Nephron (organoid): ENCODE measurements around the gene TSSK2.
"Not testable (repeated sequence)": the region's sequence is repeated elsewhere in the genome, so short reads cannot be mapped to it uniquely, and the experiment has no call there.

Experiments used
- H3K27ac Mint-ChIP-seq, 3 experiments: 2 replicates each; pipeline ENCODE4 v1.8.0; 2020; ENCODE audit warnings: mixed read lengths in 3 of 3, mild to moderate bottlenecking in 2 of 3, moderate library complexity in 1 of 3
- H3K27me3 Mint-ChIP-seq: 2 replicates; pipeline ENCODE4 v1.8.0; 2021; ENCODE audit warnings: low read depth, mild to moderate bottlenecking, moderate library complexity, mixed read lengths
- H3K36me3 Mint-ChIP-seq: 2 replicates; pipeline ENCODE4 v1.8.0; 2020; ENCODE audit warnings: low read depth, mixed read lengths
- H3K4me1 Mint-ChIP-seq: 2 replicates; pipeline ENCODE4 v1.8.0; 2020; ENCODE audit warnings: mixed read lengths
- H3K4me3 Mint-ChIP-seq, 3 experiments: 2 replicates each; pipeline ENCODE4 v1.8.0; 2020; ENCODE audit warnings: mild to moderate bottlenecking in 3 of 3, mixed read lengths in 3 of 3, moderate library complexity in 2 of 3
- H3K9me3 Mint-ChIP-seq: 2 replicates; pipeline ENCODE4 v1.8.0; 2020; ENCODE audit warnings: mixed read lengths
- TF ChIP-seq, protein P1 (sequence below), 3 experiments: fragments of 200-600 bp; sonication (generic); IDR thresholded peaks; one replicate each; pipeline ENCODE4 v1.5.0; 2021; ENCODE audit warnings: antibody characterized with exemption in 3 of 3; ENCODE audit not compliant: unreplicated experiment in 3 of 3

TSSK2 gene

DNA sequence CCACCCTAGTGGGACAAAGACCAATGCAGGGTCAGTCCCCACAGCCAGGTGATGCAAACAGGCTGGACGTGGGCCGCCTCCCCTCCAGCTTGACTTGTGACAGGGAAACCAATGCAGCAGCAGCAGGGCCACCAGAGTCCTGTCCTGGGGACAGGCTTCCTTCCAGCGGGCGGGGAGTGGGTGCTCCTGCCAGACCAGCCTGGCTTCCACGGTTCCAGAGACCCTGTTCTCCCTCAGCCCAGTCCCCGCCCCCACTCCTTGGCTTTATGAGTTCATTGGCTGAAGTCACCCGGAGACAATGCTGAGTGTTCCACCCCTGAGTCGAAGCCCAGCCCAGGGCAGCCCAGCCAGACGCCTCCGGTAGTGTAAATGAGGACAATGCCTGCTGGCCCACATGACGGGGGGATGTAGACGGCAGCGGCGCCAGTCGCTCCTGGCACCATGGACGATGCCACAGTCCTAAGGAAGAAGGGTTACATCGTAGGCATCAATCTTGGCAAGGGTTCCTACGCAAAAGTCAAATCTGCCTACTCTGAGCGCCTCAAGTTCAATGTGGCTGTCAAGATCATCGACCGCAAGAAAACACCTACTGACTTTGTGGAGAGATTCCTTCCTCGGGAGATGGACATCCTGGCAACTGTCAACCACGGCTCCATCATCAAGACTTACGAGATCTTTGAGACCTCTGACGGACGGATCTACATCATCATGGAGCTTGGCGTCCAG is at the start of gene TSSK2:
Gene TSSK2 (plus strand): TSS at position 350 of the 726 bp plus-strand sequence. CDS start 92 bp downstream, at position 442.
- peaks cover 3% of the 10 kb centered on the region for H3K27me3 Mint-ChIP-seq
- peaks cover 22% of the 10 kb centered on the region for H3K36me3 Mint-ChIP-seq

DNA sequence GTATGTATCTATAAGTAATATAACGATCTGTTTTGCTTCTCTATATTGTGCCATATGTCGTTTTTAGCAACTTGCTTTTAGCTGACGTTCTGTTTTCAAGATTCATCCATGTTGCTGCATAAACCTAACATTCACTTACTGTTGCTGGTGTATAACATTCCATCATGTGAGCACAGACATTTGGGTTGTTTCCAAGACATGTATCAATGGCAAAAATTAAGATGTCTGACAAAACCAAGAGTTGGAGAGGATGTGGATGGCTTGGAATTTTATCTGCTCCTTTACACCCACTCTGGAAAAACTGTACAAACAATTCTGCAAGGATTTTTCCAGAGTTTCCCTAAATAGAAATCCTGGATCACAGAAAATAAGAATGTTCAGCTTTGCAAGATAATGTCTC is 49.8 kb upstream of the TSSK2 start:
- Mint-ChIP-seq H3K4me1 (peaks cover 9% of the 10 kb centered on the region), H3K36me3 (peaks cover 27% of the 10 kb centered on the region), H3K4me3 (no peak overlapping the region), H3K27ac (no peak overlapping the region), H3K27me3 (no peaks in the 10 kb centered on the region), H3K9me3 (no peaks in the 10 kb centered on the region)
- TF ChIP-seq, protein P1, sequence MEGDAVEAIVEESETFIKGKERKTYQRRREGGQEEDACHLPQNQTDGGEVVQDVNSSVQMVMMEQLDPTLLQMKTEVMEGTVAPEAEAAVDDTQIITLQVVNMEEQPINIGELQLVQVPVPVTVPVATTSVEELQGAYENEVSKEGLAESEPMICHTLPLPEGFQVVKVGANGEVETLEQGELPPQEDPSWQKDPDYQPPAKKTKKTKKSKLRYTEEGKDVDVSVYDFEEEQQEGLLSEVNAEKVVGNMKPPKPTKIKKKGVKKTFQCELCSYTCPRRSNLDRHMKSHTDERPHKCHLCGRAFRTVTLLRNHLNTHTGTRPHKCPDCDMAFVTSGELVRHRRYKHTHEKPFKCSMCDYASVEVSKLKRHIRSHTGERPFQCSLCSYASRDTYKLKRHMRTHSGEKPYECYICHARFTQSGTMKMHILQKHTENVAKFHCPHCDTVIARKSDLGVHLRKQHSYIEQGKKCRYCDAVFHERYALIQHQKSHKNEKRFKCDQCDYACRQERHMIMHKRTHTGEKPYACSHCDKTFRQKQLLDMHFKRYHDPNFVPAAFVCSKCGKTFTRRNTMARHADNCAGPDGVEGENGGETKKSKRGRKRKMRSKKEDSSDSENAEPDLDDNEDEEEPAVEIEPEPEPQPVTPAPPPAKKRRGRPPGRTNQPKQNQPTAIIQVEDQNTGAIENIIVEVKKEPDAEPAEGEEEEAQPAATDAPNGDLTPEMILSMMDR (IDR thresholded peaks at IDR 0.05; ENCODE audit: unreplicated experiment in 3 of 3): no peak

More for the DNA sequence above, at the start of gene TSSK2:
- TF ChIP-seq, protein P1 (IDR thresholded peaks at IDR 0.05; ENCODE audit: unreplicated experiment in 3 of 3): no peak
- Mint-ChIP-seq H3K4me1 (no peaks in the 10 kb centered on the region), H3K4me3 (no peak within 1 kb of the TSS), H3K9me3 (no peaks in the 10 kb centered on the region), H3K27ac (no peak within 1 kb of the TSS)

DNA sequence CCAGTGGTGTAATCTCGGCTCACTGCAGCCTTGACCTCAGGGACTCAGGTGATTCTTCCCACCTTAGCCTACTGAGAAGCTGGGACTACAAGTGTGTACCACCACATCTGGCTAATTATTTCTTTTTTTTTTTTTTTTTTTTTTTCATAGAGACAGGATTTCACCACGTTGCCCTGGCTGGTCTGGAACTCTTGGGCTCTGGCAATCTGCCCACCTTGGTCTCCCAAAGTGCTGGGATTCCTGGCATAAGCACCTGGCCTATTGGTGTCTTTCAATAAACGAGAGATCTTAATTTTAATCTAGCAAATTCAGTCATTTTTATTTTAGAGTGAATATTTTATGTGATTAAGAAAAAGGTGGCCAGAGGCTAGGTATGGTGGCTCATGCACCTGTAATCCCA is 49.0 kb upstream of the TSSK2 start:
- no peak overlapping the region for H3K4me3 Mint-ChIP-seq
- H3K9me3 Mint-ChIP-seq: no peaks in the 10 kb centered on the region
- TF ChIP-seq, protein P1 (IDR thresholded peaks at IDR 0.05; ENCODE audit: unreplicated experiment in 3 of 3): no peak
- peaks cover 32% of the 10 kb centered on the region for H3K36me3 Mint-ChIP-seq
- no peak overlapping the region for H3K27ac Mint-ChIP-seq
- H3K27me3 Mint-ChIP-seq: no peaks in the 10 kb centered on the region
- peaks cover 14% of the 10 kb centered on the region for H3K4me1 Mint-ChIP-seq

DNA sequence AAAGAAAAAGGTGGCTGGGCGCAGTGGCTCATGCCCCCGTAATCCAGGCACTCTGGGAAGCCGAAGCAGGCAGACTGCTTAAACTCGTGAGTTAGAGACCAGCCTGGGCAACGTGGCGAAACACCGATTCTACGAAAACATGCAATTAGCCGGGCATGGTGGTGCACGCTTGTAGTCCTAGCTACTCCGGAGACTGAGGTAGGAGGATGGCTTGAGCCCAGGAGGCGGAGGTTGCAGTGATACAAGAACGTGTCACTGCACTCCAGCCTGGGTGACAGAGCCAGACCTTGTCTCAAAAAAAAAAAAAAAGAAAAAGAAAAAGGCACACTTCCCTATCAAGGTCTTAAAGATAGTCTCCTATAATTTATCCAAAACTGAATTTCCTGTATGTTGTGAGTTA is 48.3 kb upstream of the TSSK2 start:
- Mint-ChIP-seq H3K9me3 (no peaks in the 10 kb centered on the region), H3K4me3 (no peak overlapping the region), H3K4me1 (peaks cover 14% of the 10 kb centered on the region), H3K27ac (no peak overlapping the region), H3K36me3 (peaks cover 33% of the 10 kb centered on the region), H3K27me3 (no peaks in the 10 kb centered on the region)
- TF ChIP-seq, protein P1 (IDR thresholded peaks at IDR 0.05; ENCODE audit: unreplicated experiment in 3 of 3): no peak

DNA sequence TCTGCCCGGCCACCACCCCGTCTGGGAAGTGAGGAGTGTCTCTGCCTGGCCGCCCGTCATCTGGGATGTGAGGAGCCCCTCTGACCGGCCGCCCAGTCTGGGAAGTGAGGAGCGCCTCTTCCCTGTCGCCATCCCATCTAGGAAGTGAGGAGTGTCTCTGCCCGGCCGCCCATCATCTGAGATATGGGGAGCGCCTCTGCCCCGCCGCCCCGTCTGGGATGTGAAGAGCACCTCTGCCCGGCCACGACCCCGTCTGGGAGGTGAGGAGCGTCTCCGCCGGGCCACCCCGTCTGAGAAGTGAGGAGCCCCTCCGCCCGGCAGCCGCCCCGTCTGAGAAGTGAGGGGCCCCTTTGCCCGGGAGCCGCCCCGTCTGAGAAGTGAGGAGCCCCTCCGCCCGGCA is 47.0 kb upstream of the TSSK2 start:
- H3K27me3 Mint-ChIP-seq, H3K27ac Mint-ChIP-seq, H3K4me3 Mint-ChIP-seq, H3K9me3 Mint-ChIP-seq: not testable (repeated sequence)
- Mint-ChIP-seq H3K36me3 (peaks cover 46% of the 10 kb centered on the region), H3K4me1 (peaks cover 14% of the 10 kb centered on the region)

DNA sequence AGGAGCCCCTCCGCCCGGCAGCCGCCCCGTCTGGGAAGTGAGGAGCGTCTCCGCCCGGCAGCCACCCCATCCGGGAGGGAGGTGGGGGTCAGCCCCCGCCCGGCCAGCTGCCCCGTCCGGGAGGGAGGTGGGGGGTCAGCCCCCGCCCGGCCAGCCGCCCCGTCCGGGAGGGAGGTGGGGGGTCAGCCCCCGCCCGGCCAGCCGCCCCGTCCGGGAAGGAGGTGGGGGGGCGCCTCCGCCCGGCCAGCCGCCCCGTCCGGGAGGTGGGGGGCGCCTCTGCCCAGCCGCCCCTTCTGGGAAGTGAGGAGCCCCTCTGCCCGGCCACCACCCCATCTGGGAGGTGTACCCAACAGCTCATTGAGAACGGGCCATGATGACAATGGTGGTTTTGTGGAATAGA is 46.5 kb upstream of the TSSK2 start:
- H3K27ac Mint-ChIP-seq, H3K27me3 Mint-ChIP-seq, H3K9me3 Mint-ChIP-seq, H3K4me3 Mint-ChIP-seq: not testable (repeated sequence)
- peaks cover 48% of the 10 kb centered on the region for H3K36me3 Mint-ChIP-seq
- peaks cover 14% of the 10 kb centered on the region for H3K4me1 Mint-ChIP-seq

DNA sequence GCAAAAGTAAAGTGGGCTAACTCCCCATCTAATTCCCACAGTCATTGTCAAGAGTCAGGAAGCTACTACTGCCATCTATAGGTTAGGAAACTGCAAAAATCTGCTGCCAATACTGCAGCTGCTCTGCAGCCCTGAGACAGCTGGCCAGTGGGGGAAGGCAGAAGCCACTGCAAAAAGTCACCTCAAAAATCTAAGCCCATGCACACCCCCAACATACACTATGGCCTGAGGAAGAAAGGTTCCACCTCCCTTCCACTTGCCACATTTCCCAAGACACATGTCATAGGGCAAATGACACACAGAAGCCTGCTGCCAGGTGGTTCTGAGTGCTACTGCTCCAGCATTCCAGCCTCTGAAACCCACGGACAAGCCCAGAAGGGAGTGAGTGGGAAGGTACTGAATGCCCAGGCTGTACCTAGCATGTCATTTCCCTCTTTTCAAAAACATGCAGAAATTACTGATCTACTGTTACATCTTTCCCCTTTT is 45.8 kb upstream of the TSSK2 start:
- no peaks in the 10 kb centered on the region for H3K9me3 Mint-ChIP-seq
- H3K27me3 Mint-ChIP-seq: no peaks in the 10 kb centered on the region
- H3K4me1 Mint-ChIP-seq: peaks cover 14% of the 10 kb centered on the region
- peak overlapping the region; percentile 65 to 78 (median 67) for H3K27ac Mint-ChIP-seq
- TF ChIP-seq, protein P1 (IDR thresholded peaks at IDR 0.05; ENCODE audit: unreplicated experiment in 3 of 3): peak; percentile 18 to 27 (median 27)
- H3K4me3 Mint-ChIP-seq: no peak overlapping the region
- peaks cover 44% of the 10 kb centered on the region for H3K36me3 Mint-ChIP-seq
